HCT116 (cell line): ENCODE results near the gene CKS1B. TPM values are rescaled to one million over a fixed set of nuclear protein-coding genes. Genes with fewer than 3 reads are reported as not detected.

Experiments
- ATAC-seq: fragments of 200-7000 bp; cut with Tn5 transposase; 2 replicates; pipeline ENCODE4 v1.9.1; 2020; ENCODE audit warnings: mild to moderate bottlenecking, moderate library complexity
- BruUV-seq: library from RNA; stranded (reverse); fragments of 400-500 nt; replicated peaks from 2 replicates; lab custom pipeline; 2021; lab: Mats Ljungman, UMichigan
- CTCF ChIA-PET: fragments of 300-600 bp; sonication (Branson Sonifier 250); formaldehyde crosslinking; loops from one replicate; lab custom pipeline; 2021; ENCODE audit warnings: antibody characterized with exemption; lab: Charles Lee
- POLR2A ChIA-PET: fragments of 300-600, 350-600 bp; sonication (Branson Sonifier 250); formaldehyde crosslinking; loops from one replicate; lab custom pipeline; 2021; ENCODE audit warnings: antibody characterized with exemption; lab: Charles Lee
- RAD21 ChIA-PET, 2 experiments: fragments of 300-600 bp; sonication (Branson Sonifier 250); formaldehyde crosslinking; loops; one replicate each; lab custom pipeline; 2023; ENCODE audit warnings: low total read pairs in 2 of 2; ENCODE audit not compliant: uncharacterized antibody in 2 of 2, unreplicated experiment in 2 of 2, low non-redundant PET in 1 of 2; lab: Charles Lee
- DNase-seq: peaks from one replicate; pipeline ENCODE4 v3.0.0-alpha.2; 2010; ENCODE audit warnings: low read depth, low spot score
- H2AFZ ChIP-seq: fragments of 200-600 bp; shearing (Covaris generic), sonication (generic); 2 replicates; pipeline ENCODE4 v1.6.1; 2017; ENCODE audit warnings: low read depth, mixed run types, mixed read lengths, antibody characterized with exemption, low read length; ENCODE audit not compliant: poor library complexity, severe bottlenecking
- H3K27ac ChIP-seq: 2 replicates; pipeline ENCODE4 v1.5.1; 2012; ENCODE audit warnings: low read depth, low read length
- H3K27me3 ChIP-seq: fragments of 200-600 bp; sonication (generic); 2 replicates; pipeline ENCODE4 v1.6.1; 2016; ENCODE audit warnings: mixed run types, low read length, mixed read lengths; ENCODE audit not compliant: insufficient read depth
- H3K36me3 ChIP-seq, 2 experiments: fragments of 200-500 bp in 1 of 2; fragments of 200-600 bp in 1 of 2; sonication (Bioruptor generic) in 1 of 2; sonication (generic) in 1 of 2; 2 replicates each; pipeline versions ENCODE4 v1.5.1 to v1.6.1; 2014 to 2016; ENCODE audit warnings: low read length in 2 of 2, inconsistent platforms in 1 of 2, mixed read lengths in 1 of 2, mixed run types in 1 of 2; ENCODE audit not compliant: insufficient read depth in 2 of 2, control insufficient read depth in 1 of 2
- H3K4me1 ChIP-seq, 2 experiments: fragments of 200-600 bp in 1 of 2; sonication (generic) in 1 of 2; 2 replicates each; pipeline versions ENCODE4 v1.5.1 to v1.6.1; 2012 to 2017; ENCODE audit warnings: low read length in 2 of 2, inconsistent platforms in 1 of 2, mild to moderate bottlenecking in 1 of 2, mixed read lengths in 1 of 2, mixed run types in 1 of 2, moderate library complexity in 1 of 2; ENCODE audit not compliant: insufficient read depth in 2 of 2, control insufficient read depth in 1 of 2
- H3K4me2 ChIP-seq: fragments of 200-600 bp; sonication (generic); 2 replicates; pipeline ENCODE4 v1.6.1; 2017; ENCODE audit warnings: mixed run types, low read length, mixed read lengths
- H3K4me3 ChIP-seq, 2 experiments: fragments of 200-600 bp in 1 of 2; sonication (generic) in 1 of 2; replicated peaks in 1 of 2; 2 replicates each; pipeline ENCODE4 v1.5.1; 2011 to 2016; ENCODE audit warnings: low read length in 2 of 2, control low read depth in 1 of 2, low read depth in 1 of 2, mild to moderate bottlenecking in 1 of 2, mixed read lengths in 1 of 2, mixed run types in 1 of 2
- H3K79me2 ChIP-seq: fragments of 200-600 bp; sonication (generic); 2 replicates; pipeline ENCODE4 v1.6.1; 2017; ENCODE audit warnings: mild to moderate bottlenecking, mixed run types, low read length, moderate library complexity, mixed read lengths; ENCODE audit not compliant: insufficient read depth
- H3K9ac ChIP-seq: fragments of 200-600 bp; sonication (generic); 2 replicates; pipeline ENCODE4 v1.6.1; 2016; ENCODE audit warnings: low read length, mixed read lengths
- H3K9me2 ChIP-seq: fragments of 200-600 bp; sonication (generic), shearing (Covaris generic); 2 replicates; pipeline ENCODE4 v1.6.1; 2017; ENCODE audit warnings: mixed run types, mild to moderate bottlenecking, moderate library complexity; ENCODE audit not compliant: insufficient read depth
- H3K9me3 ChIP-seq, 2 experiments: fragments of 200-500 bp in 1 of 2; fragments of 200-600 bp in 1 of 2; sonication (Bioruptor generic) in 1 of 2; sonication (generic) in 1 of 2; 2 replicates each; pipeline ENCODE4 v1.6.1; 2014 to 2017; ENCODE audit warnings: low read length in 2 of 2, mixed read lengths in 2 of 2, inconsistent platforms in 1 of 2, low read depth in 1 of 2, mild to moderate bottlenecking in 1 of 2, mixed run types in 1 of 2, moderate library complexity in 1 of 2; ENCODE audit not compliant: control insufficient read depth in 1 of 2, insufficient read depth in 1 of 2
- H4K20me1 ChIP-seq: fragments of 200-600 bp; sonication (generic), shearing (Covaris generic); 2 replicates; pipeline ENCODE4 v1.6.1; 2017; ENCODE audit warnings: mixed run types, mild to moderate bottlenecking, moderate library complexity; ENCODE audit not compliant: insufficient read depth
- ATF3 ChIP-seq: IDR thresholded peaks from 2 replicates; pipeline ENCODE4 v1.6.1; 2012
- CBX3 ChIP-seq: IDR thresholded peaks from 2 replicates; pipeline ENCODE4 v1.6.1; 2012; ENCODE audit warnings: low read depth
- EGR1 ChIP-seq: IDR thresholded peaks from 2 replicates; pipeline ENCODE4 v1.6.1; 2012; ENCODE audit warnings: low read depth
- ELF1 ChIP-seq: IDR thresholded peaks from 2 replicates; pipeline ENCODE4 v1.6.1; 2012; ENCODE audit warnings: low read depth, borderline replicate concordance
- EZH2 ChIP-seq: fragments of 200-600 bp; sonication (generic); IDR thresholded peaks from 2 replicates; pipeline ENCODE4 v1.6.1; 2017; ENCODE audit warnings: antibody characterized with exemption, mixed run types
- EZH2phosphoT487 ChIP-seq: fragments of 200-600 bp; IDR thresholded peaks from 2 replicates; pipeline ENCODE4 v1.6.1; 2018; ENCODE audit warnings: antibody characterized with exemption, borderline replicate concordance
- FOSL1 ChIP-seq: IDR thresholded peaks from 2 replicates; pipeline ENCODE4 v1.6.1; 2012; ENCODE audit warnings: low read depth
- JUND ChIP-seq: IDR thresholded peaks from 2 replicates; pipeline ENCODE4 v1.6.1; 2012
- MAX ChIP-seq: IDR thresholded peaks from 2 replicates; pipeline ENCODE4 v1.6.1; 2012
- POLR2AphosphoS5 ChIP-seq: IDR thresholded peaks from 2 replicates; pipeline ENCODE4 v1.6.1; 2011; ENCODE audit warnings: mild to moderate bottlenecking, low read depth, low read length, moderate library complexity
- REST ChIP-seq: IDR thresholded peaks from 2 replicates; pipeline ENCODE4 v1.6.1; 2012; ENCODE audit warnings: low read depth
- SP1 ChIP-seq: IDR thresholded peaks from 2 replicates; pipeline ENCODE4 v1.6.1; 2012; ENCODE audit warnings: low read depth
- ZBTB33 ChIP-seq: IDR thresholded peaks from 2 replicates; pipeline ENCODE4 v1.6.1; 2011; ENCODE audit warnings: mild to moderate bottlenecking, low read length, moderate library complexity; ENCODE audit not compliant: insufficient replicate concordance; ENCODE audit errors: extremely low read depth
- ZNF274 ChIP-seq: fragments of 200-500 bp; sonication (Bioruptor generic); IDR thresholded peaks from 2 replicates; pipeline ENCODE4 v1.6.1; 2014; ENCODE audit warnings: mild to moderate bottlenecking, low read depth, low read length, inconsistent platforms
- intact Hi-C: fragments of 100-400 bp; cut with micrococcal nuclease; formaldehyde crosslinking; loops from 2 replicates; pipeline ENCODE4 v1.10.0; 2022
- total RNA-seq: library from RNA; stranded (reverse); gene quantifications from one replicate; pipeline ENCODE4 v1.2.1, GENCODE V29; 2021; ENCODE audit not compliant: unreplicated experiment
- TF ChIP-seq, protein P1 (sequence below), 3 experiments: fragments of 200-600 bp in 1 of 3; sonication (generic) in 1 of 3; IDR thresholded peaks in 2 of 3; conservative IDR thresholded peaks in 1 of 3; 2 replicates each; pipeline ENCODE4 v1.5.1; 2012 to 2017; ENCODE audit warnings: low read depth in 2 of 3, low read length in 2 of 3, antibody characterized with exemption in 1 of 3, borderline replicate concordance in 1 of 3, control low read depth in 1 of 3, mild to moderate bottlenecking in 1 of 3, mixed read lengths in 1 of 3, mixed run types in 1 of 3, moderate library complexity in 1 of 3; ENCODE audit not compliant: insufficient read depth in 1 of 3

CKS1B gene
- total RNA-seq, 1 experiment from 2014 or later = 229 TPM

GRCh38 chr1:154962795-154963330 is 11.6 kb upstream of the CKS1B start (continued):
- TF ChIP-seq REST (no peak), ATF3 (no peak), MAX (no peak)

DNA sequence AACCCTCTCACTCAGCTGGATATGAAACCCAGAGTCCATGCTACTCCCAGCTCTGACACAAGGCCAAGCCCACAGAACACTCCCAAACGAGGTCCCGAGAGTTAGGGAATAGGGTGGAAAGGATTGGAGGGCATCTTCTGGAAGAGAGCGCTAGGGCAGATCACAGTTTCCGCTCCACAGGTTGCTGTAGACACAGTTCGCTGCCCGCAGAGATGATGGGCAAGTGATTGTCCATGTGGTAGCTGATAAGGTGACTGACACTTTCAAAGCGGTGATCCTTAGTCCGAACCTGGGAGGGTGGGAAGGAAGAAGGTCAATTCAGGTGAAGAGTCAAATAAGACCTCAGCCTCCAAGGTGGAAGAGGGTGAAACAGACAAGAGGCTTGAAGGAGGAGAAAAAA is 10.8 kb upstream of the CKS1B start:
- no TSS peak for BruUV-seq
- DNase-seq = no peak
- intact Hi-C loops = loop anchor here (5.0 kb wide), 1 partner anchor 34 kb away; no protein-coding TSS in a partner anchor
- POLR2A ChIA-PET = interaction anchor here (1.0 kb wide), 1 partner anchor 9 kb away, joined by 3 read pairs; no protein-coding TSS in a partner anchor
- peaks cover 13 to 37% of the 10 kb centered on the region in 2 experiments for H3K4me1 ChIP-seq
- no peak overlapping the region for H2AFZ ChIP-seq
- no peak overlapping the region; the same call in 1 of the 2 replicates for H3K27ac ChIP-seq
- ATAC-seq = no peak
- RAD21 ChIA-PET = no interaction called here
- H3K9me2 ChIP-seq = no peaks in the 10 kb centered on the region
- no peaks in the 10 kb centered on the region for H3K27me3 ChIP-seq
- peaks cover 46% of the 10 kb centered on the region for H3K79me2 ChIP-seq
- CTCF ChIA-PET = no interaction called here
- H3K9me3 ChIP-seq = no peaks in the 10 kb centered on the region
- H3K36me3 ChIP-seq = peaks cover 27 to 55% of the 10 kb centered on the region in 2 experiments; a peak in 3 of 4 replicates
- H3K4me3 ChIP-seq = no peak overlapping the region
- H4K20me1 ChIP-seq = no peaks in the 10 kb centered on the region
- no peak overlapping the region for H3K9ac ChIP-seq
- H3K4me2 ChIP-seq = no peak overlapping the region
- TF ChIP-seq, protein P1, sequence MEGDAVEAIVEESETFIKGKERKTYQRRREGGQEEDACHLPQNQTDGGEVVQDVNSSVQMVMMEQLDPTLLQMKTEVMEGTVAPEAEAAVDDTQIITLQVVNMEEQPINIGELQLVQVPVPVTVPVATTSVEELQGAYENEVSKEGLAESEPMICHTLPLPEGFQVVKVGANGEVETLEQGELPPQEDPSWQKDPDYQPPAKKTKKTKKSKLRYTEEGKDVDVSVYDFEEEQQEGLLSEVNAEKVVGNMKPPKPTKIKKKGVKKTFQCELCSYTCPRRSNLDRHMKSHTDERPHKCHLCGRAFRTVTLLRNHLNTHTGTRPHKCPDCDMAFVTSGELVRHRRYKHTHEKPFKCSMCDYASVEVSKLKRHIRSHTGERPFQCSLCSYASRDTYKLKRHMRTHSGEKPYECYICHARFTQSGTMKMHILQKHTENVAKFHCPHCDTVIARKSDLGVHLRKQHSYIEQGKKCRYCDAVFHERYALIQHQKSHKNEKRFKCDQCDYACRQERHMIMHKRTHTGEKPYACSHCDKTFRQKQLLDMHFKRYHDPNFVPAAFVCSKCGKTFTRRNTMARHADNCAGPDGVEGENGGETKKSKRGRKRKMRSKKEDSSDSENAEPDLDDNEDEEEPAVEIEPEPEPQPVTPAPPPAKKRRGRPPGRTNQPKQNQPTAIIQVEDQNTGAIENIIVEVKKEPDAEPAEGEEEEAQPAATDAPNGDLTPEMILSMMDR (IDR thresholded peaks at IDR 0.05 in 2 of 3, conservative IDR thresholded peaks at IDR 0.05 in 1 of 3; ENCODE audit: borderline replicate concordance in 1 of 3, insufficient read depth in 1 of 3, low read depth in 2 of 3, low read length in 2 of 3) = no peak
- no peak for TF ChIP-seq JUND
- TF ChIP-seq ELF1 = no peak
- TF ChIP-seq EZH2 = no peak
- no peak for TF ChIP-seq POLR2AphosphoS5
- no peak for TF ChIP-seq CBX3
- no peak for TF ChIP-seq ZBTB33
- TF ChIP-seq ATF3 = no peak
- TF ChIP-seq SP1 = no peak
- TF ChIP-seq FOSL1 = no peak
- TF ChIP-seq ZNF274 = no peak
- no peak for TF ChIP-seq EGR1
- TF ChIP-seq EZH2phosphoT487 = no peak
